GM12872 (cell line): ENCODE measurements around the gene MTERF1.
A peak's percentile ranks its signal among the peaks of the same experiment; 100 is the strongest.

Experiments used
- TF ChIP-seq, protein P1 (sequence below): IDR thresholded peaks from 3 replicates; pipeline ENCODE4 v1.5.1; 2011; ENCODE audit warnings: low read depth, mild to moderate bottlenecking, low read length, moderate library complexity; ENCODE audit not compliant: insufficient read depth

MTERF1 gene

DNA sequence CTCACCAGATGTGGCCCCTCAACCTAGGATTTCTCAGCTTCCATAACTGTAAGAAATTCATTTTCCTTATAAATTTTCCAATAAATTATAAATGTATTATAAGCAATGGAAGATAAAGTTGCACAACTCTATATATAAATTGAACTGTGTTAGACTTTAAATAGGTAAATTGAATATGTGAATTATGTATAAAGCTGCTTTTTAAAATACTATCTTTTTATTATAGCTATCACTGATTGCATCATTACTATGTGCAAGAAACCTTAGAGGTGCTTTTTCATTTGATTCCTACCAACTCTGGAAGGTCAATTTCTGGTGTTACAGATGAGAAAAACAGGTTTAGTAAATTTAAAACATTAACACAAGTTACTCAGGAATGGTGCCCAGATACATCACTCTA, 8.4 kb downstream of the MTERF1 start:
- TF ChIP-seq, protein P1, sequence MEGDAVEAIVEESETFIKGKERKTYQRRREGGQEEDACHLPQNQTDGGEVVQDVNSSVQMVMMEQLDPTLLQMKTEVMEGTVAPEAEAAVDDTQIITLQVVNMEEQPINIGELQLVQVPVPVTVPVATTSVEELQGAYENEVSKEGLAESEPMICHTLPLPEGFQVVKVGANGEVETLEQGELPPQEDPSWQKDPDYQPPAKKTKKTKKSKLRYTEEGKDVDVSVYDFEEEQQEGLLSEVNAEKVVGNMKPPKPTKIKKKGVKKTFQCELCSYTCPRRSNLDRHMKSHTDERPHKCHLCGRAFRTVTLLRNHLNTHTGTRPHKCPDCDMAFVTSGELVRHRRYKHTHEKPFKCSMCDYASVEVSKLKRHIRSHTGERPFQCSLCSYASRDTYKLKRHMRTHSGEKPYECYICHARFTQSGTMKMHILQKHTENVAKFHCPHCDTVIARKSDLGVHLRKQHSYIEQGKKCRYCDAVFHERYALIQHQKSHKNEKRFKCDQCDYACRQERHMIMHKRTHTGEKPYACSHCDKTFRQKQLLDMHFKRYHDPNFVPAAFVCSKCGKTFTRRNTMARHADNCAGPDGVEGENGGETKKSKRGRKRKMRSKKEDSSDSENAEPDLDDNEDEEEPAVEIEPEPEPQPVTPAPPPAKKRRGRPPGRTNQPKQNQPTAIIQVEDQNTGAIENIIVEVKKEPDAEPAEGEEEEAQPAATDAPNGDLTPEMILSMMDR = no peak

DNA sequence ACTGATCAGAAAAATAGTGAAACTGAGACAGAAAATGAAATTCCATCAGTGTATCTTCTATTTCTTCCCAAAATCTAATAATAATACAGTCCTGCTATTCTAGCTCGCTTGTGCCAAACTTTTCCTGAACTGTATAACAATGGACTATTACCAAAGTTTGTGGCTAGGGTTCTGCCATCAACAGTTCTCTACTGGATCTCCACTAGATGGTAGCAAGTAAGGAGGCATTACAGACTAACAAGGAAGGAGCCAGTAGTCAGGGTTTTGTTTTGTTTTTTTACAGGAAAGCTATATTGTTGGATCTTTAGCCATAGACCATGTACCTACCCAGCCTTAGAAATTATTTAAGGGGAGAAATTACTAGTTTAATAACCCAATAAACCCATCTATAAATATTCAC, 10.8 kb downstream of the MTERF1 start:
- TF ChIP-seq, protein P1 = no peak

DNA sequence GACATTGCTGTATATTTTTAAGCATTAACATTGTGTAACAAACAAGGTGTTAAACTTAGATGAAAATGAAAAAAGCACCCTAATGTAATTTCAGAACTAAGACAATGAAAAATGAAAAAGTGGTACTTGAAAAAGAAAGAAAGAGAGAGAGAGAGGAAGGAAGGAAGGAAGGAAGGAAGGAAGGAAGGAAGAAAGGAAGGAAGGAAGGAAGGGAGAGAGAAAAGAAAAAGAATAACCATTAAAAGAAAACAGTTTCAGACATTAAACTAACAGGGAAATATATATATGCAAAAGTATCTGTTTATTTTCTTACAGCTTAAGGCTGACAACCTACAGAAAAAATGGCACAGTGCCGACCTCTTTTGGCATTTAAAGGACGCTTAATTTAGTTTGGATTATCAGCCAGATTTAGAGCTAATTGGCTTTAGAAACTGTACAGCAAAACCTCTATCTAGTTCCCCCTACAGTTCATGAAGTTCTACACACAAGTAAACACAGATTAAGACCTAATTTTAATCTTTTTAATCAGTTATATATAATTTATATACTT, 13.8 kb downstream of the MTERF1 start:
- TF ChIP-seq, protein P1 = no peak

DNA sequence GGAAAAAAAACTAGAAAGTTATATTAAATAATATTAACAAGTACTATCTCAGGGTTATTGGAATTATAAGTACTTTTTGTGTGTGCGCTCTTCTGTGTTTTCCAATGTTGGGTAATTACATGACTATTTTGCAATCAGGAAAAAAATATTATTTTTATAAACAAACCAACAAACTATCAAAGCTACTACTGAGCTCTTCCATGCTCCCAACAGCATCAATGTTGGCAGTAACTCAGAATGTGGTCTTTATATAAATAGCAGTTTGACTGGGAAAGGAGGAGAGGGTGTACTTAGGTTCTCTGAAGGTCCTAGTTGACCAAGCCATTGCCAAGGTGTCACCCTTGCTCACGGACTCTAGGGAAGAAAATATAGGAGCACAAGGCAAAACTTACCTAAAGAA, 15.0 kb downstream of the MTERF1 start:
- TF ChIP-seq, protein P1 = no peak

DNA sequence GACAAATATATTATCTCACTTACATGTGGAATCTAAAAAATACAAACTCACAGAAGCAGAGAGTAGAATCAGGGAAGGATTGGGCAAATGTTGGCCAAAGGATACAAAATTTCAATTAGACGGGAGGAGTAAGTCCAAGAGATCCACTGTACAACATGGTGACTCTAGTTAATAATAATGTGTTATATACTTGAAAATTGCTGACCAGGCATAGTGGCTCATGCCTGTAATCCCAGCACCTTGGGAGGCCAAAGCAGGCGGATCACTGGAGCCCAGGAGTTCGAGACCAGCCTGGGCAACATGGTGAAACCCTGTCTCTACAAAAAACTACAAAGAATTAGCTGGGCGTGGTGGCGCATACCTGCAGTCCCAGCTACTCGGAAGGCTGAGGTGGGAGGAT, 16.4 kb downstream of the MTERF1 start:
- TF ChIP-seq, protein P1 = no peak

DNA sequence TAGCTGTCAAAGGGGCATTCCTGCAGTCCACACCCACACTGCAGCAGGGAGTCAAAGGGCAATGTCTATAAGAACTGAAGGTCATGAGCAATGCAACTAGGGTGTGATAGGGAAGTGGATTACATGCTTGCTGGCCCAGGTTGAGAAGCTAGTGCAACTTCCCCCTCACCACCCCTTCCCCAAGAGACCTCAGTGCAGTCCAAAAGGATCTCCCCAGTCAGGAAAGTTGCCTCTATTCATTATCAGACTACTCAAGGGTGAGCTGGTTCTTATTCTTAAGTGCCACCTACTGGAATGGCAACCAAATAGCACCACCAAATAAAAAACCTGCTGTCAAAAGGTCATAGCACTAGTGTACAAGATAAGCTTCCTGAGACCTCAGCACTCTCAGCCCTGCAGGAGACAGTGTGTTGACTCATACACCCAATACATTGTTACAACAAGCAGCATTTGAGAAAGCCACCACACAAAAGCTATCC, 28.2 kb downstream of the MTERF1 start:
- TF ChIP-seq, protein P1 = peak; percentile 50

DNA sequence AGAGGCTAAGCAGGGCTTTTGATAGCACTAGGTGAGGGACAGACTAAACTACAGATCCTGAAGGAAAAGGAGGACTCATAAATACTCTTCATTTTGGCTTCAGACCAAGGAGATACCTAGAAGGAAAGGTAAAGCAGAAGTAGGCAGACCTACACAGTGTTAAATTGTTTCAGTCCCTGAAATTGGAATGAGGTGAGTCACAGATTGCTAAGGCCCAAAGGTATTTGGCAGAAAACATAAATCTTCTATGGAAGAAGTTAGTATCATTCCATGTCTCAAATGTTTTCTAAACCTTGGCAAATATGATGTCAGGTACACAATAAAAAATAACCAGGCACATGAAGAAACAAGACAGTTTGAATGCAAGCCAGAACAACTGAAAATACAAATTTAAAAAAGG, 30.0 kb downstream of the MTERF1 start:
- TF ChIP-seq, protein P1 = no peak
